OCI-LY3 (cell line): ENCODE data around the gene ABCC9.

Source experiments
- CTCF ChIP-seq: fragments of 200-600, 300-600 bp; sonication (generic); IDR thresholded peaks from 2 replicates; pipeline ENCODE4 v1.5.1; 2014; ENCODE audit warnings: antibody characterized with exemption, low read length, low read depth
- EZH2phosphoT487 ChIP-seq: fragments of 200-600 bp; shearing (Covaris generic); IDR thresholded peaks from 2 replicates; pipeline ENCODE4 v1.6.1; 2018; ENCODE audit warnings: antibody characterized with exemption, mixed run types, low read depth

GRCh38 chr12:21942377-21942703 is 1.1 kb upstream of the ABCC9 start:
- no peak for TF ChIP-seq CTCF
- no peak for TF ChIP-seq EZH2phosphoT487
